Nephron progenitor cell (in vitro differentiated cells): Measurements from ENCODE around the gene TRAPPC3.

Source experiments
- DNase-seq: peaks from one replicate; pipeline ENCODE4 v3.0.0; 2021
- H3K27ac Mint-ChIP-seq: 2 replicates; pipeline ENCODE4 v1.8.0; 2021; ENCODE audit warnings: mild to moderate bottlenecking, moderate library complexity, mixed read lengths
- H3K27me3 Mint-ChIP-seq: 2 replicates; pipeline ENCODE4 v1.8.0; 2021; ENCODE audit warnings: mild to moderate bottlenecking, low read depth, mixed read lengths; ENCODE audit not compliant: poor library complexity
- H3K36me3 Mint-ChIP-seq: 2 replicates; pipeline ENCODE4 v1.8.0; 2021; ENCODE audit warnings: low read depth, mixed read lengths
- H3K4me1 Mint-ChIP-seq: 2 replicates; pipeline ENCODE4 v1.8.0; 2021; ENCODE audit warnings: mixed read lengths
- H3K4me3 Mint-ChIP-seq: 2 replicates; pipeline ENCODE4 v1.8.0; 2021; ENCODE audit warnings: mild to moderate bottlenecking, moderate library complexity, mixed read lengths
- H3K9me3 Mint-ChIP-seq: 2 replicates; pipeline ENCODE4 v1.8.0; 2021; ENCODE audit warnings: mild to moderate bottlenecking, moderate library complexity, mixed read lengths
- TF ChIP-seq, protein P1 (sequence below): fragments of 200-600 bp; sonication (generic); IDR thresholded peaks from 2 replicates; pipeline ENCODE4 v1.5.0; 2021; ENCODE audit warnings: antibody characterized with exemption

The TRAPPC3 gene

DNA sequence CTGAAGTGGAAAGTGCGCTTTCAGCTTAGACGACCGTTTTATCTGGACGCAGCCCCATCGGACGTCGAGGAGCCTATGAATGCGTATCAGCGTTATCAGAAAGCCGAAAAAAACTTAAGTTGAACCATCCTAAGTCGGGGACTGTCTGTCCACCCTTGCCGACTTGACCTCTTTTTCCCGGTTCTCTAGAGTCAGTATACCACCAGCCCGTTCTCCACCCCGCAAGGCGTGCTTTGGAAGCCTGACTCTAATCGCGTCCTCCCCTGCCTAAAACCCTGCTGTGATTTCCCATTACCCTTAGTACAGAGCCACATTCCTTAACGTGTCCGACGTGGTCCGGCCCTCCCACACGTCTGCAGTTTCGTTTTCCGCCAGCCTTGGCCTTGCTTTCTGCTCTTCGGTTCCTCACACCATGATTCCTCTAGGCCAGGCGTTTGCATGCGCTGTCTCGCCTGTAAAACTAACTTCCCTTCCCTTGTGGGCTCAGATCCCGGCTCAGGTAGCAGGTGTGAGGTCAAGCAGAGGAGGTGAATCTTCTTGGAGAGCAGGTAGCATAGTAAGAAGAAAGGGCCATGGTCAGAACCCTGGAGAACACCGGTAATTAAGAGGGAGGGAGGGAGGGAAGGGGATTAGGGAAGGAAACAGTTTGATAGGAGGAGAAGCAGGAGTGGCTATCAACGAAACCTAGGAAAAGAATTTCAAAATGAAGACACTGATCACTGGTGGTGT, 59.7 kb downstream of the TRAPPC3 start:
- peaks cover 23% of the 10 kb centered on the region for H3K4me1 Mint-ChIP-seq
- H3K4me3 Mint-ChIP-seq: peak overlapping the region; percentile 96
- H3K9me3 Mint-ChIP-seq: no peaks in the 10 kb centered on the region
- DNase-seq: peak; percentile 40
- peak overlapping the region; percentile 88 for H3K27ac Mint-ChIP-seq
- peaks cover 6% of the 10 kb centered on the region for H3K27me3 Mint-ChIP-seq
- TF ChIP-seq, protein P1, sequence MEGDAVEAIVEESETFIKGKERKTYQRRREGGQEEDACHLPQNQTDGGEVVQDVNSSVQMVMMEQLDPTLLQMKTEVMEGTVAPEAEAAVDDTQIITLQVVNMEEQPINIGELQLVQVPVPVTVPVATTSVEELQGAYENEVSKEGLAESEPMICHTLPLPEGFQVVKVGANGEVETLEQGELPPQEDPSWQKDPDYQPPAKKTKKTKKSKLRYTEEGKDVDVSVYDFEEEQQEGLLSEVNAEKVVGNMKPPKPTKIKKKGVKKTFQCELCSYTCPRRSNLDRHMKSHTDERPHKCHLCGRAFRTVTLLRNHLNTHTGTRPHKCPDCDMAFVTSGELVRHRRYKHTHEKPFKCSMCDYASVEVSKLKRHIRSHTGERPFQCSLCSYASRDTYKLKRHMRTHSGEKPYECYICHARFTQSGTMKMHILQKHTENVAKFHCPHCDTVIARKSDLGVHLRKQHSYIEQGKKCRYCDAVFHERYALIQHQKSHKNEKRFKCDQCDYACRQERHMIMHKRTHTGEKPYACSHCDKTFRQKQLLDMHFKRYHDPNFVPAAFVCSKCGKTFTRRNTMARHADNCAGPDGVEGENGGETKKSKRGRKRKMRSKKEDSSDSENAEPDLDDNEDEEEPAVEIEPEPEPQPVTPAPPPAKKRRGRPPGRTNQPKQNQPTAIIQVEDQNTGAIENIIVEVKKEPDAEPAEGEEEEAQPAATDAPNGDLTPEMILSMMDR: no peak
- H3K36me3 Mint-ChIP-seq: peaks cover 18% of the 10 kb centered on the region

DNA sequence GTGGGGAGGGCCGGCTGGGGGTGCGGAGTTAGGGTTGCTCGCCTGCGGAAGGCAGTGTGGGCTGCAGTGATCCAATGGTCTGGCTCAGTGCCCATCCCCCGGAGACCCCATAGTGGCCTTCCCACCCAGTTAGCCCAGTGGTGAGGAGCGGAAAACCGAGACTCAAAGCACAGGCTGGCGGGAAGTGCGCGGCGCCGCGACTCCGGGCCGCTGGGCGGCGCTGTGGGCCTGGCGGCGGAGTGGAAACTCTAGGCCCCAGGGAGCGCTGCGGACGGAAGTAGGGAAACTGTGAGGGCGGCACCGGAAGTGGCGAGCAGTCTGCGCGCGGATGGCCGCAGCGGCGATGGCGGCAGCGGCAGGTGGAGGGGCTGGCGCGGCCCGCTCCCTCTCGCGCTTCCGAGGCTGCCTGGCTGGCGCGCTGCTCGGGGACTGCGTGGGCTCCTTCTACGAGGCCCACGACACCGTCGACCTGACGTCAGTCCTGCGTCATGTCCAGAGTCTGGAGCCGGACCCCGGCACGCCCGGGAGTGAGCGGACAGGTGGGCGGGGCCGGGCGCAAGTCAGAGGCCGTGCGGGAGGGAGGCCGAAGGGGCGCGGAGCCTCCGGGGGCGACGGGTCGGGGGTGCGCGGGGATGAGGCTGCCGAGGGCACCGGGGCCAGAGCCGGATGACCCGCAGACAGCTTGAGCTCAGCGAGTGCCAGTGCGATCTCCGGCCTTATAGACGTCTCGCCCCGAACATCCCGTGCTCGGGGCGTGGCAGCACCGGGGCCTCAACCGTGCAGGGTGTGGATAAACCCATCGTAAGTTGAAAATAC, 60.5 kb downstream of the TRAPPC3 start, which contains the start of gene ADPRS:
TSS of gene ADPRS (plus strand) at position 316 of the 816 bp plus-strand sequence. CDS start at position 329, 13 bp downstream.
- peaks cover 6% of the 10 kb centered on the region for H3K27me3 Mint-ChIP-seq
- peaks cover 25% of the 10 kb centered on the region for H3K4me1 Mint-ChIP-seq

DNA sequence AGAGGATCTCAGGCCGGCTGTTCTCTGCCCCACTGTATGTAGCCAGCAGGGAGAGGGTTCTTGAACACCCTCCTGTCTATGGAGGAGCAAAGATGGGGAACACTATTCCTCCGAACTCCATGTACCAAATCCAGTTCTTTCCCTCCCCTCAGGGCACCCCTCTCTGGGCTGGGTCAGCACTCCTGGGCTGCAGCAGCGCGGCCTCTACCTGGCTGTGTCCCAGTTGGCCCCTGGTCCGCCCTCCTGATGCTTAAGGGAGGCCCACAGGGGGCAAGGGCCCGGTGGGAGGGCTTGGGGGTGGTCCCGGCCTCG, 61.1 kb downstream of the TRAPPC3 start:
- H3K27me3 Mint-ChIP-seq: peaks cover 11% of the 10 kb centered on the region
- TF ChIP-seq, protein P1: no peak
- H3K4me1 Mint-ChIP-seq: peaks cover 25% of the 10 kb centered on the region
- H3K9me3 Mint-ChIP-seq: no peaks in the 10 kb centered on the region
- no peak for DNase-seq
- peak overlapping the region; percentile 96 for H3K4me3 Mint-ChIP-seq
- peaks cover 11% of the 10 kb centered on the region for H3K36me3 Mint-ChIP-seq
- no peak overlapping the region for H3K27ac Mint-ChIP-seq

More for the DNA sequence above, 60.5 kb downstream of the TRAPPC3 start, which contains the start of gene ADPRS:
- H3K27ac Mint-ChIP-seq: peak within 1 kb of the TSS; percentile 88
- TF ChIP-seq, protein P1: peak; percentile 98
- H3K36me3 Mint-ChIP-seq: peaks cover 17% of the 10 kb centered on the region
- peak within 1 kb of the TSS; percentile 96 for H3K4me3 Mint-ChIP-seq
- DNase-seq: peak; percentile 90
- no peaks in the 10 kb centered on the region for H3K9me3 Mint-ChIP-seq

DNA sequence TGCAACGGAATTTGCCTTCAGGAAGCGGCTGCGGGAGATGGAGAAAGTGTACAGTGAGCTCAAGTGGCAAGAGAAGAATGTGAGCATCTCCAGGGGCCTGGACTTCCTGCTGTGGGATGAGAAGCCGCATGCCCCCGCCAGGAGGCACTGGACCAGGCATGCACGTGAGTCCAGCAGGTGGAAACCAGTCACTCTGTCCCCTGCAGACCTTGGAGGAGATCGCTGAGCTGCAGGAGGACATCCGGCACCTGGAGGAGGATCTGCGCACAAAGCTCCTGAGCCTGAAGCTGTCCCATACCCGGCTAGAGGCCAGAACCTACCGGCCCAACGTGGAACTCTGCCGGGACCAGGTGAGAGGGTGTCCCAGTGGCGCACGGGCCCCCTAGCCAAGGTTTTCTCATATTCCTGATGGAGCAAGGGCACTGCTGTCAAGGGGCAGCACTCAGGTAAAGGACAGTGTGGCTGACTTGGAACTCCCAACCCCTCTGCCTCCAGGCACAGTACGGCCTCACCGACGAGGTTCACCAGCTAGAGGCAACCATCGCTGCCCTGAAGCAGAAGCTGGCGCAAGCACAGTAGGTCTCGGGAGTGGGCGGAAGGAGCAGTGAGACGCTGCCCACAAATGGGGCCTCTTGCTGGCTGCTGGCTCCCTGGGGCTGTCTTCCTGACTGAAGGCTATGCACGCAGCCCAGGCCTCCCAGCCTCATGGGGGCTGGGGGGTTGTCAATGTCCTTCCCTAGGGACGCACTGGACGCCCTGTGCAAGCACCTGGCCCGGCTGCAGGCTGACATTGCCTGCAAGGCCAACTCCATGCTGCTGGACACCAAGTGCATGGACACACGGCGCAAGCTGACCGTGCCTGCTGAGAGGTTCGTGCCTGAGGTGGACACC, 61.8 kb downstream of the TRAPPC3 start:
- H3K27ac Mint-ChIP-seq: peak overlapping the region; percentile 10
- peaks cover 14% of the 10 kb centered on the region for H3K27me3 Mint-ChIP-seq
- TF ChIP-seq, protein P1: no peak
- peak overlapping the region; percentile 96 for H3K4me3 Mint-ChIP-seq
- peaks cover 25% of the 10 kb centered on the region for H3K4me1 Mint-ChIP-seq
- DNase-seq: no peak
- no peaks in the 10 kb centered on the region for H3K9me3 Mint-ChIP-seq
- peaks cover 9% of the 10 kb centered on the region for H3K36me3 Mint-ChIP-seq
